Spleen (tissue), 11 donors: ENCODE measurements around the gene CST7. TPM values are rescaled to one million over a fixed set of nuclear protein-coding genes. Genes with fewer than 3 reads are reported as not detected.
A peak's percentile ranks its signal among the peaks of the same experiment; 100 is the strongest.

Source experiments
- DNase-seq: peaks from one replicate; pipeline ENCODE4 v3.0.0-alpha.2; 2020
- H3K27ac ChIP-seq, 8 donors: fragments of 200-600 bp; sonication (generic) in 7 of 8; 1 replicate in 4 of 8; 2 replicates in 4 of 8; pipeline versions ENCODE4 v1.5.0 to v1.8.0; 2016 to 2021; ENCODE audit warnings: inconsistent platforms in 4 of 8, mild to moderate bottlenecking in 4 of 8, moderate library complexity in 1 of 8
- H3K27me3 ChIP-seq, 7 donors: fragments of 200-600 bp; sonication (generic) in 6 of 7; replicated peaks in 1 of 7; 1 replicate in 4 of 7; 2 replicates in 3 of 7; pipeline versions ENCODE4 v1.5.0 to v1.8.0; 2016 to 2021; ENCODE audit warnings: inconsistent platforms in 3 of 7, mild to moderate bottlenecking in 1 of 7
- H3K36me3 ChIP-seq, 6 donors: fragments of 200-600 bp; sonication (generic) in 5 of 6; 1 replicate in 4 of 6; 2 replicates in 2 of 6; pipeline versions ENCODE4 v1.5.0 to v1.8.0; 2016 to 2021; ENCODE audit warnings: inconsistent platforms in 2 of 6
- H3K4me1 ChIP-seq, 6 donors: fragments of 200-600 bp; sonication (generic) in 5 of 6; 1 replicate in 3 of 6; 2 replicates in 3 of 6; pipeline versions ENCODE4 v1.5.0 to v1.8.0; 2016 to 2021; ENCODE audit warnings: inconsistent platforms in 3 of 6
- H3K4me3 ChIP-seq, 8 donors: fragments of 200-600 bp; sonication (generic) in 7 of 8; 1 replicate in 4 of 8; 2 replicates in 4 of 8; pipeline versions ENCODE4 v1.5.0 to v1.8.0; 2016 to 2021; ENCODE audit warnings: inconsistent platforms in 4 of 8, mild to moderate bottlenecking in 4 of 8, moderate library complexity in 2 of 8
- H3K9me3 ChIP-seq, 8 donors: fragments of 200-600 bp; sonication (generic) in 7 of 8; 1 replicate in 4 of 8; 2 replicates in 4 of 8; pipeline versions ENCODE4 v1.5.0 to v1.8.0; 2016 to 2021; ENCODE audit warnings: inconsistent platforms in 4 of 8
- POLR2A ChIP-seq, 3 donors: fragments of 450-650 bp; IDR thresholded peaks; one replicate each; pipeline ENCODE4 v1.5.1; 2017; ENCODE audit warnings: antibody characterized with exemption in 3 of 3, mild to moderate bottlenecking in 1 of 3
- POLR2AphosphoS5 ChIP-seq, 3 donors: sonication (generic); formaldehyde crosslinking; IDR thresholded peaks; one replicate each; pipeline ENCODE4 v1.5.1; 2017; ENCODE audit warnings: antibody characterized with exemption in 3 of 3
- WGBS, 5 donors: extraction: QIAGEN DNeasy Blood & Tissue Kit in 3 of 5; methylation state at CpG; one replicate each; pipeline versions ENCODE4 v1.1.5 to v1.1.7; 2013 to 2018; 5-methylcytosine and 5-hydroxymethylcytosine counted together
- intact Hi-C: fragments of 100-400 bp; cut with DNase I; formaldehyde crosslinking; loops from one replicate; pipeline ENCODE4 v1.15.0; 2023; ENCODE audit warnings: low total_unique reads
- polyA plus RNA-seq, 3 donors: library from polyadenylated mRNA; stranded (reverse); fragments of 200-250 nt; gene quantifications; one replicate each; pipeline ENCODE4 v1.2.1, GENCODE V29; 2013
- total RNA-seq, 7 donors: library from RNA; depleted of rRNA in 3 of 7; stranded (reverse); fragments of >200 nt in 3 of 7; fragmentation: NEBNext Ultra II Directional in 4 of 7; extraction: Animal tissue kit (Norgen Biotek cat#: 25700) in 4 of 7; gene quantifications; one replicate each; pipeline versions ENCODE4 v1.1.0 to v1.2.1, GENCODE V29; 2016 to 2021
- TF ChIP-seq, protein P1 (sequence below), 11 experiments: fragments of 200-600 bp in 7 of 11; fragments of 450-650 bp in 4 of 11; sonication (generic) in 4 of 11; IDR thresholded peaks in 8 of 11; conservative IDR thresholded peaks in 3 of 11; 1 replicate in 7 of 11; 2 replicates in 4 of 11; pipeline versions ENCODE4 v1.4.0 to v1.8.0; 2016 to 2021; ENCODE audit warnings: antibody characterized with exemption in 11 of 11, inconsistent platforms in 4 of 11, mild to moderate bottlenecking in 1 of 11
- donor health status: healthy with polysubstance abuse.
- donor health status: DM: no; HTN: no; CAD: no; lungs with moderate emphysema.
- donor health status: DM: no; HTN: no; CAD: no.
- donor health status: Bipolar disorder and iron deficiency.
- donor health status: healthy.
- donor health status: DM: no; HTN: no; CAD: no.
- donor health status: DM: yes; HTN: yes; CAD: no.

Gene CST7
- total and polyA plus RNA-seq, 10 donors, result 23.1 to 298 (median 63.8) TPM

DNA sequence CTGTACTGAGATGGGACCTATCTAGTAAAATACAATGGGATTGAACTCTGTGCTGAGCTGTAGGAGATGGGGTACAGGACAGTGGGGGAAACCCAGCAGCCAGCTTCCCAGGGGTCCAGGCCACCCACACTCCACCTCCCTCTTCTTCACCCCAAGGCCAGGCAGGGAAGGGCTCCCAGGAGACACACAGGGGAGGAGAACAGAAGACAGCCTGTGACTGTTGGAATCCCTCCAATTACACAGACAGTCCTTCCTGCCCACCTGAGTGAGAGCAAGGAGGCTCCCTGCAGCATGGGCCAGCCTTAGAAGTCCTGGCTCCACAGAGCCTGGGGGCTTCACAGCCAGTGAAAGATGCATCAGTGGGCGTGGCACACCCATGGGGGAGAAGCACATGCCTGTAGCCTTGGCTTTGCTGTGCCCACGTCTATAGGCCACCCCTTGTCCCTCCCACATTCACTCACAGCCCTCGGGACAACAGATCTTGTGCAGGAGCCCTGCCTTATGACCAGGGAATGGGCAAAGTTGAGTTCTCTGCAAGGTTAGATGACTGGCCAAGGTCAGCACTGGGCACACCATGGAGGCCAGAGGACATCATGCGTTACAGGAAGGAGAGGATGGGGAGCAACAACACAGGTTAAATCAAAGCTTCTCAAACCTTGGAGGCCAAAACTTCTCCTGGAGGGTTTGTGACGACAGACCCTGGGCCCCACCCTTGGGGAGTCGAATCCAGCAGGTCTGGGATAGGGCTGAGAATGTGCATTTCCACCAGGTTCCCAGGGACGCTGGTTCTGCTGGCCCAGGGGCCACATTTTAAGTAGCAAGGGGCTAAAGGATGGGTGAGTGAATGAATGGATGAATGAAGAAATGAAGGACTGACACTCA lies 12.3 kb upstream of the CST7 start:
- DNase-seq, result peak; percentile 44
- peaks cover 0 to 25% (median 6%) of the 10 kb centered on the region in 8 donors for H3K9me3 ChIP-seq
- H3K36me3 ChIP-seq, result no peaks in the 10 kb centered on the region
- H3K27me3 ChIP-seq, result no peaks in the 10 kb centered on the region
- H3K4me3 ChIP-seq, result no peak overlapping the region
- H3K27ac ChIP-seq, result no peak overlapping the region
- H3K4me1 ChIP-seq, result peaks cover 0 to 15% (median 0%) of the 10 kb centered on the region in 6 donors
- TF ChIP-seq, protein P1, sequence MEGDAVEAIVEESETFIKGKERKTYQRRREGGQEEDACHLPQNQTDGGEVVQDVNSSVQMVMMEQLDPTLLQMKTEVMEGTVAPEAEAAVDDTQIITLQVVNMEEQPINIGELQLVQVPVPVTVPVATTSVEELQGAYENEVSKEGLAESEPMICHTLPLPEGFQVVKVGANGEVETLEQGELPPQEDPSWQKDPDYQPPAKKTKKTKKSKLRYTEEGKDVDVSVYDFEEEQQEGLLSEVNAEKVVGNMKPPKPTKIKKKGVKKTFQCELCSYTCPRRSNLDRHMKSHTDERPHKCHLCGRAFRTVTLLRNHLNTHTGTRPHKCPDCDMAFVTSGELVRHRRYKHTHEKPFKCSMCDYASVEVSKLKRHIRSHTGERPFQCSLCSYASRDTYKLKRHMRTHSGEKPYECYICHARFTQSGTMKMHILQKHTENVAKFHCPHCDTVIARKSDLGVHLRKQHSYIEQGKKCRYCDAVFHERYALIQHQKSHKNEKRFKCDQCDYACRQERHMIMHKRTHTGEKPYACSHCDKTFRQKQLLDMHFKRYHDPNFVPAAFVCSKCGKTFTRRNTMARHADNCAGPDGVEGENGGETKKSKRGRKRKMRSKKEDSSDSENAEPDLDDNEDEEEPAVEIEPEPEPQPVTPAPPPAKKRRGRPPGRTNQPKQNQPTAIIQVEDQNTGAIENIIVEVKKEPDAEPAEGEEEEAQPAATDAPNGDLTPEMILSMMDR (IDR thresholded peaks at IDR 0.05 in 8 of 11, conservative IDR thresholded peaks at IDR 0.05 in 3 of 11), result no peak
- TF ChIP-seq POLR2AphosphoS5 (IDR thresholded peaks at IDR 0.05) (no peak), POLR2A (IDR thresholded peaks at IDR 0.05) (no peak)
- 83 to 88% (median 85%) methylated on average over 3 to 7 of the region's 7 CpGs for WGBS, 5 donors
- intact Hi-C loops, result no loop called here

GRCh38 chr20:24937579-24937978 lies 11.5 kb upstream of the CST7 start:
- TF ChIP-seq POLR2A (IDR thresholded peaks at IDR 0.05) (no peak), POLR2AphosphoS5 (IDR thresholded peaks at IDR 0.05) (no peak)
- TF ChIP-seq, protein P1 (IDR thresholded peaks at IDR 0.05 in 8 of 11, conservative IDR thresholded peaks at IDR 0.05 in 3 of 11), result no peak
- Histone ChIP-seq H3K27ac (no peak overlapping the region), H3K4me1 (peaks cover 0 to 7% (median 0%) of the 10 kb centered on the region in 6 donors), H3K4me3 (no peak overlapping the region), H3K27me3 (no peaks in the 10 kb centered on the region), H3K9me3 (peaks cover 0 to 30% (median 6%) of the 10 kb centered on the region in 8 donors), H3K36me3 (no peaks in the 10 kb centered on the region)
- 0 to 92% (median 9%) methylated on average over 1 of the region's 1 CpG for WGBS, 5 donors
- intact Hi-C loops, result no loop called here
- peak; percentile 44 for DNase-seq

DNA sequence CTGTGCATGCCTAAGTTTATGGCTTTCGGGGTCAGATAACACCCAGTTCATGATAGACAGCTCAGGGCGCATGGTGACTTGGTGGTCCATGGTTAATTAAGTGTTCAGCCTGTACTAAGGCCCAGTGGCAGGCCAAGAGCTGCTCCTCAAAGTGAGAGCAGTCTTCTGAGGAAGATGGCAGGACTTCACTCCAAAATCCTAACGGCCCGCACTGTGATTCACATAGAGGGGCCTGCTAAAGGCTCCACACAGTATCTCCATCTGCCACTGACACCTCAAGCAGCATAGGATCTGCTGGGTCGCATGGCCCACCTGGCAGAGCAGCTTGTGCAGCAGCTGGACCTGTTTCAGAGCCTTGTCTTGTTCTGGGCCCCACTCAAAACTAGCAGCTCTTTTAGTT lies 10.6 kb upstream of the CST7 start:
- H3K27ac ChIP-seq, result no peak overlapping the region
- DNase-seq, result no peak
- WGBS, 5 donors, result 82 to 96% (median 92%) methylated on average over 3 to 5 of the region's 5 CpGs
- H3K4me1 ChIP-seq, result no peaks in the 10 kb centered on the region
- no peak overlapping the region for H3K4me3 ChIP-seq
- intact Hi-C loops, result no loop called here
- H3K27me3 ChIP-seq, result no peaks in the 10 kb centered on the region
- H3K9me3 ChIP-seq, result peaks cover 0 to 33% (median 6%) of the 10 kb centered on the region in 8 donors
- TF ChIP-seq POLR2AphosphoS5 (IDR thresholded peaks at IDR 0.05) (no peak), POLR2A (IDR thresholded peaks at IDR 0.05) (no peak)
- TF ChIP-seq, protein P1 (IDR thresholded peaks at IDR 0.05 in 8 of 11, conservative IDR thresholded peaks at IDR 0.05 in 3 of 11), result no peak
- H3K36me3 ChIP-seq, result no peaks in the 10 kb centered on the region

- WGBS, 5 donors, result 53 to 88% (median 54%) methylated on average over 4 of the region's 4 CpGs
- intact Hi-C loops, result no loop called here
These were observed 10.0 kb upstream of the CST7 start for GRCh38 chr20:24939036-24939435.

More at GRCh38 chr20:24939036-24939435, 10.0 kb upstream of the CST7 start:
- no peak for DNase-seq
- Histone ChIP-seq H3K27me3 (no peaks in the 10 kb centered on the region), H3K4me1 (no peaks in the 10 kb centered on the region), H3K36me3 (no peaks in the 10 kb centered on the region), H3K4me3 (no peak overlapping the region), H3K9me3 (peaks cover 0 to 38% (median 6%) of the 10 kb centered on the region in 8 donors), H3K27ac (no peak overlapping the region)
- TF ChIP-seq, protein P1 (IDR thresholded peaks at IDR 0.05 in 8 of 11, conservative IDR thresholded peaks at IDR 0.05 in 3 of 11), result no peak
- TF ChIP-seq POLR2AphosphoS5 (IDR thresholded peaks at IDR 0.05), result no peak
- TF ChIP-seq POLR2A (IDR thresholded peaks at IDR 0.05), result no peak
